ENCODE results near the gene CRY2. TPM values are rescaled to one million over a fixed set of nuclear protein-coding genes. Genes with fewer than 3 reads are reported as not detected.

CRY2 gene
- total RNA-seq, 4 donors from 2014 or later: 48.8 to 96.4 (median 54.6) TPM

GRCh38 chr11:45809456-45810395 lies 37.5 kb upstream of the CRY2 start:
- 67 to 69% methylated on average over 11 of the region's 11 CpGs for WGBS, 2 donors
- Histone ChIP-seq H3K27me3 (no peaks in the 10 kb centered on the region), H3K9me3 (no peaks in the 10 kb centered on the region), H3K36me3 (peaks cover 0 to 43% (median 0%) of the 10 kb centered on the region in 3 donors), H3K4me3 (no peak overlapping the region), H3K4me1 (peaks cover 0 to 49% (median 32%) of the 10 kb centered on the region in 4 donors), H3K27ac (peak overlapping the region in 1 of 4 donors; percentile 17)
- TF ChIP-seq POLR2A (IDR thresholded peaks at IDR 0.05) (no peak), EP300 (IDR thresholded peaks at IDR 0.05) (no peak), CTCF (IDR thresholded peaks at IDR 0.05) (no peak)
- DNase-seq (ENCODE audit: low spot score in 2 of 2): no peak

GRCh38 chr11:45810431-45811108 lies 36.7 kb upstream of the CRY2 start:
- TF ChIP-seq EP300 (IDR thresholded peaks at IDR 0.05) (no peak), CTCF (IDR thresholded peaks at IDR 0.05) (no peak), POLR2A (IDR thresholded peaks at IDR 0.05) (no peak)
- peaks cover 0 to 47% (median 30%) of the 10 kb centered on the region in 4 donors for H3K4me1 ChIP-seq
- no peak overlapping the region for H3K4me3 ChIP-seq
- no peaks in the 10 kb centered on the region for H3K9me3 ChIP-seq
- WGBS, 2 donors: 87 to 89% methylated on average over 23 of the region's 23 CpGs
- H3K27me3 ChIP-seq: no peaks in the 10 kb centered on the region
- H3K36me3 ChIP-seq: peaks cover 0 to 43% (median 0%) of the 10 kb centered on the region in 3 donors
- H3K27ac ChIP-seq: peak overlapping the region in 1 of 4 donors; percentile 17
- DNase-seq (ENCODE audit: low spot score in 2 of 2): no peak

- 88 to 90% methylated on average over 16 to 17 of the region's 17 CpGs for WGBS, 2 donors
- TF ChIP-seq CTCF (IDR thresholded peaks at IDR 0.05) (no peak), POLR2A (IDR thresholded peaks at IDR 0.05) (no peak), EP300 (IDR thresholded peaks at IDR 0.05) (no peak)
- H3K36me3 ChIP-seq: peaks cover 0 to 43% (median 0%) of the 10 kb centered on the region in 3 donors
- H3K4me3 ChIP-seq: no peak overlapping the region
- H3K27ac ChIP-seq: no peak overlapping the region
- peaks cover 0 to 42% (median 25%) of the 10 kb centered on the region in 4 donors for H3K4me1 ChIP-seq
- H3K9me3 ChIP-seq: no peaks in the 10 kb centered on the region
- H3K27me3 ChIP-seq: no peaks in the 10 kb centered on the region
- no peak for DNase-seq (ENCODE audit: low spot score in 2 of 2)
These were observed 36.2 kb upstream of the CRY2 start for GRCh38 chr11:45811109-45811435.

- DNase-seq (ENCODE audit: low spot score in 2 of 2): no peak
- Histone ChIP-seq H3K9me3 (no peaks in the 10 kb centered on the region), H3K4me3 (no peak overlapping the region), H3K27me3 (no peaks in the 10 kb centered on the region), H3K27ac (no peak overlapping the region), H3K4me1 (peaks cover 0 to 35% (median 18%) of the 10 kb centered on the region in 4 donors), H3K36me3 (peaks cover 0 to 43% (median 0%) of the 10 kb centered on the region in 3 donors)
- WGBS, 2 donors: 80 to 91% methylated on average over 7 to 8 of the region's 8 CpGs
- TF ChIP-seq EP300 (IDR thresholded peaks at IDR 0.05) (no peak), POLR2A (IDR thresholded peaks at IDR 0.05) (no peak), CTCF (IDR thresholded peaks at IDR 0.05) (no peak)
These were observed 35.5 kb upstream of the CRY2 start for GRCh38 chr11:45811571-45812290.
